GM12873 (cell line): ENCODE measurements around the gene SLC43A1.

ENCODE experiments used
- TF ChIP-seq, protein P1 (sequence below): IDR thresholded peaks from 2 replicates; pipeline ENCODE4 v1.5.1; 2012; ENCODE audit warnings: low read depth, mild to moderate bottlenecking, moderate library complexity, low read length, control low read depth; ENCODE audit not compliant: insufficient read depth; ENCODE audit errors: missing control alignments

SLC43A1 gene

DNA sequence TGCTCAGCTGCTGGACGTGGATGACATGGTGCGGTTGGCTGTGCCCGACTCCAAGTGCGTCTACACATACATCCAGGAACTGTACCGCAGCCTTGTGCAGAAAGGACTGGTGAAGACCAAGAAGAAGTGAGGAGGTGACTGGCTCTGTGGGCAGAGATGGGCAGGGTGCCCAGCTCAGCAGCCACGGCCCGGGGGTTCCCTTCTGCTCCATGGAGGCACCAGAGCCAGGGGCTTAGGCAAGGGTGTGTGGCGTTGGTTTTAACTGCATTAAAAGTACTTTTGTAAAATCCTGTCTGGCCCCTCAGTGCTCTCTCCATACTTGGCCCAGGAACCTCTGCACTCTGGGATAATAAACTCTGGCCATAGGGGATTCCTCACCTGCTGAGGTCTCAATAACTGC, 34.5 kb upstream of the SLC43A1 start:
- TF ChIP-seq, protein P1, sequence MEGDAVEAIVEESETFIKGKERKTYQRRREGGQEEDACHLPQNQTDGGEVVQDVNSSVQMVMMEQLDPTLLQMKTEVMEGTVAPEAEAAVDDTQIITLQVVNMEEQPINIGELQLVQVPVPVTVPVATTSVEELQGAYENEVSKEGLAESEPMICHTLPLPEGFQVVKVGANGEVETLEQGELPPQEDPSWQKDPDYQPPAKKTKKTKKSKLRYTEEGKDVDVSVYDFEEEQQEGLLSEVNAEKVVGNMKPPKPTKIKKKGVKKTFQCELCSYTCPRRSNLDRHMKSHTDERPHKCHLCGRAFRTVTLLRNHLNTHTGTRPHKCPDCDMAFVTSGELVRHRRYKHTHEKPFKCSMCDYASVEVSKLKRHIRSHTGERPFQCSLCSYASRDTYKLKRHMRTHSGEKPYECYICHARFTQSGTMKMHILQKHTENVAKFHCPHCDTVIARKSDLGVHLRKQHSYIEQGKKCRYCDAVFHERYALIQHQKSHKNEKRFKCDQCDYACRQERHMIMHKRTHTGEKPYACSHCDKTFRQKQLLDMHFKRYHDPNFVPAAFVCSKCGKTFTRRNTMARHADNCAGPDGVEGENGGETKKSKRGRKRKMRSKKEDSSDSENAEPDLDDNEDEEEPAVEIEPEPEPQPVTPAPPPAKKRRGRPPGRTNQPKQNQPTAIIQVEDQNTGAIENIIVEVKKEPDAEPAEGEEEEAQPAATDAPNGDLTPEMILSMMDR: no peak

DNA sequence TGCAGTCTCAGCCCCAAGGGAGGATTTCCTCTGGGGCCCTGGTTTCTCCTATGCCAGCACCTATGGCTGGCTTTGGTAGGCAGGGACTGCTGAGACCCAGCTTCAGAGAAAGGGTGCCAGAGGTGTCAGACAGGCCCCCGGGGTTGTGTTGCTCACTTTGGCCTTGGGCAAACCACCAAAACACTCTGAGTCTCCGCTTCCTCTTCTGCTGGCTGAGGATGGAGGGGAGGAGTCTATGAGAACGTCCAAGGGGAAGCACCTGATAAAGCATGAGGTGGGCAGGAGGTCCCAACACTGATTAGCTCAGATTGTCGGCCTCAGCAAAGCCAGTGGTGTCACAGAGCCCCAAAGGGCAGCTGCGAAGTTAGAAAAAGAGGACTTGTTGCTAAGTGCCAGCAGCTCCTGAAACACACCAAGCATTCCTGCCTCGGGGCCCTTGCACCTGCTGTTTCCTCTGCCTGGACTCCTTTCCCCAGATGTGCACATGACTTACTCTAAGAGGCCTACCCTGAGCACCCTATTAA, 32.4 kb upstream of the SLC43A1 start:
- TF ChIP-seq, protein P1: no peak

DNA sequence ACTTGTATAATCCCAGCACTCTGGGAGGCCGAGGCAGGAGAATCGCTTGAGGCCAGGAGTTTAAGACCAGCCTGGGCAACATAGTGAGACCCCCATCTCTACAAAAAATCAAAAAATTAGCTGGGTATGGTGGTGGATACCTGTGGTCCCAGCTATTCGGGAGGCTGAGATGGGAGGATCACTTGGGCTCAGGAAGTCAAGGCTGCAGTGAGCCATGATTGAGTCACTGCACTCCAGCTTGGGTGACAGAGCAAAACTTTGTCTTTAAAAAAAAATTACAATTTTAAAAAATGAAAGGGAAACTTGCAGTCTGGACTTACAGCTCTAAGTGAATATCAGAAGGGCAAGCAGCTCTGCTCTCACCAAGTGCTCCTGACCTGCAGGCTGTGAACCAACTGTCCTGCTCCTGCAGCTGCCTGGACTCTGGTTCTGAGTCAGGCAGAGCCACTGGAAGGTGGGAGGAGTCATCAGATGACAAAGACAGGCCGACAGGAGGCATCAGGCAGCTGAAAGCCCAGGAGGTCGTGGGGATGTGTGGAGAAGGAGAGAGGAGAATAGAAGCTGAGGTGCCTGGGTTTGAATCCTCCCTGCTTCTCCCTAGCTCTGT, 31.5 kb upstream of the SLC43A1 start:
- TF ChIP-seq, protein P1: no peak

DNA sequence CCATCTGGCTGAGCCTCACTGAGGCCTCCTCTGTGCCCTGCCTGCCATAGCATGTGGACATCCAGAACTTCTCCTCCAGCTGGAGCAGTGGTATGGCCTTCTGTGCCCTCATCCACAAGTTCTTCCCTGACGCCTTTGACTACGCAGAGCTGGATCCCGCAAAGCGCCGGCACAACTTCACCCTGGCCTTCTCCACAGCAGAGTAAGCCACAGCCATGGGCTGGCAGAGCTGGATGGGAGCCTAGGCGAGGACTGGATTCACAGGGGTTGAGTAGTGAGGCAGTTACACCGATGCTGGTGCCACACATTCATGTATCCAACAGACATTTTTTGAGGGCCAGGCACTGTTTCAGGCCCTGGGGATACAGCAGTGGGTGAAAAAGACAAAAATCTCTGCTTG, 30.9 kb upstream of the SLC43A1 start:
- TF ChIP-seq, protein P1: no peak

DNA sequence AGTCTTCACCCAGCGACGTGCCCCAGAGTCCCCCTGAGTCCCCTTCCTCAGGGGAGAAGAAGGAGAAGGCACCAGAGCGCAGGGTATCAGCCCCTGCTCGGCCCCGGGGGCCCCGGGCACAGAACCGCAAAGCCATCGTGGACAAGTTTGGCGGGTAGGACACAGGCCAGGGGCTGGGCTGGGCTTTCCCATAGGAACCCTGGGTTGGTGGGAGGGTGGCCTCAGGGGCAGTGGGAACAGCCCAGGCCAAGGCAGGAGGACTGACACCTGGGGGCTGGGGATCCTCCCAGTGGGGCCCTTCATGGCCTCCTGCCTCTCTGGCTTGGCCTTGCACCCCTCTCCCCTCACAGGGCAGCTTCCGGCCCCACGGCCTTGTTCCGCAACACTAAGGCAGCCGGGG, 30.4 kb upstream of the SLC43A1 start:
- TF ChIP-seq, protein P1: no peak

DNA sequence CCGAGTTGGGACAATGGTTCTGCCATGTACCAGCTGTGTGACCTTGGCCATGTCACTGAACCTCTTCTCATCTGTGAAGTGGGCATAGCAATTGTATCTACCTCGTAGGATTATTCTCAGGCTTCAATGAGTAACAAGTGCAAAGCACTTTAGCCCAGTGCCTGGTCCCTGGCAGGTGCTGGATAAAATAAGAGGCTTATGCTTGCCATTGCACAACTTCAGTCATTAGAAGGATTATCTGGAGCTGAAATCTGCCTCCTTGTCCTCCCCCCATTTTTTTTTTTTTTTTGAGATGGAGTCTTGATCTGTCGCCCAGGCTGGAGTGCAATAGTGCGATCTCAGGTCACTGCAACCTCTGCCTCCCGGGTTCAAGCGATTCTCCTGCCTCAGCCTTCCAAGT, 29.1 kb upstream of the SLC43A1 start:
- TF ChIP-seq, protein P1: no peak

DNA sequence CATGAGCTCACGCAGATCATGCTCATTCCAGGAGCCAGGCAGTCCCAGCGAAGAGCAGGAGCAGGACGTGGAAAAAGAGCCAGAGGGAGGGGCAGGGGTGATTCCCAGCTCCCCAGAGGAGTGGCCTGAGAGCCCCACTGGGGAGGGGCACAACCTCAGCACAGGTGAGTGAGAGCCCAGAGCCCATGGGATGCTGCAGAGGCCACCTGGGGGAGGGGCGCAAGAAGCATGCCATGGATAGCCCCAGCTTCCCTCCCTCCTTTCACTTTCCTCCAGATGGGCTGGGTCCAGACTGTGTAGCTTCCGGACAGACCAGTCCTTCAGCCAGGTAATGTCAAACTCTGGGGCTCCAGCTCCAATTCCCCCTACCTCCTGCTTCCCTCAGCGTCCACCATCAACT, 28.1 kb upstream of the SLC43A1 start:
- TF ChIP-seq, protein P1: no peak
